ENCODE results near the gene PGAM1. TPM values are rescaled to one million over a fixed set of nuclear protein-coding genes. Genes with fewer than 3 reads are reported as not detected.

Gene PGAM1
- total and polyA plus RNA-seq, 9 of the 15 experiments (the other 6 are each of a cell fraction or from before 2014, with no cell fraction given): 40.3 to 559 (median 269) TPM

- TF ChIP-seq PBX2 (CRISPR knock-in tag; IDR thresholded peaks at IDR 0.05; ENCODE audit: low read depth): no peak
- no peak for TF ChIP-seq PBX2 (tag; conservative IDR thresholded peaks at IDR 0.05; ENCODE audit: low read depth)
- peak; percentile 86 for TF ChIP-seq ELF1 (tag; IDR thresholded peaks at IDR 0.05)
- TF ChIP-seq CSDE1 (IDR thresholded peaks at IDR 0.05): peak in 1 of 2 experiments; percentile 87; a peak in 1 of 4 replicates
- no peak for TF ChIP-seq MLX (CRISPR knock-in tag; conservative IDR thresholded peaks at IDR 0.05)
- TF ChIP-seq ZNF175 (CRISPR knock-in tag; IDR thresholded peaks at IDR 0.05; ENCODE audit: low read depth): no peak
- TF ChIP-seq FOXJ3 (CRISPR knock-in tag; IDR thresholded peaks at IDR 0.05): peak; percentile 91
- no peak for TF ChIP-seq SIX5 (IDR thresholded peaks at IDR 0.05; ENCODE audit: borderline replicate concordance in 1 of 2, insufficient read depth in 1 of 2, low read depth in 1 of 2, low read length in 2 of 2)
- TF ChIP-seq MXI1 (IDR thresholded peaks at IDR 0.05; ENCODE audit: low read depth, low read length): peak; percentile 99
- TF ChIP-seq E2F8 (IDR thresholded peaks at IDR 0.05; ENCODE audit: low read depth, partially characterized antibody): peak; percentile 91
- no peak for TF ChIP-seq CREBBP (IDR thresholded peaks at IDR 0.05; ENCODE audit: low read depth, low read length)
- TF ChIP-seq ZNF512 (tag; IDR thresholded peaks at IDR 0.05): no peak
- peak; percentile 95 to 99 for TF ChIP-seq SIN3A (IDR thresholded peaks at IDR 0.05; ENCODE audit: borderline replicate concordance in 2 of 2, control insufficient read depth in 1 of 2, low read depth in 2 of 2, low read length in 2 of 2)
- TF ChIP-seq ZNF134 (CRISPR knock-in tag; conservative IDR thresholded peaks at IDR 0.05): no peak
- TF ChIP-seq XRCC3 (IDR thresholded peaks at IDR 0.05): no peak
- TF ChIP-seq BHLHE40 (IDR thresholded peaks at IDR 0.05; ENCODE audit: low read length): no peak
- TF ChIP-seq BRF1 (IDR thresholded peaks at IDR 0.05; ENCODE audit: borderline replicate concordance, extremely low read depth, insufficient read length): no peak
These were observed 25.1 kb upstream of the PGAM1 start, which contains the start of gene RRP12 (continued) for GRCh38 chr10:97400665-97401454.

Data from K562 (cell line).